ENCODE data around the gene MKI67.

Gene MKI67

DNA sequence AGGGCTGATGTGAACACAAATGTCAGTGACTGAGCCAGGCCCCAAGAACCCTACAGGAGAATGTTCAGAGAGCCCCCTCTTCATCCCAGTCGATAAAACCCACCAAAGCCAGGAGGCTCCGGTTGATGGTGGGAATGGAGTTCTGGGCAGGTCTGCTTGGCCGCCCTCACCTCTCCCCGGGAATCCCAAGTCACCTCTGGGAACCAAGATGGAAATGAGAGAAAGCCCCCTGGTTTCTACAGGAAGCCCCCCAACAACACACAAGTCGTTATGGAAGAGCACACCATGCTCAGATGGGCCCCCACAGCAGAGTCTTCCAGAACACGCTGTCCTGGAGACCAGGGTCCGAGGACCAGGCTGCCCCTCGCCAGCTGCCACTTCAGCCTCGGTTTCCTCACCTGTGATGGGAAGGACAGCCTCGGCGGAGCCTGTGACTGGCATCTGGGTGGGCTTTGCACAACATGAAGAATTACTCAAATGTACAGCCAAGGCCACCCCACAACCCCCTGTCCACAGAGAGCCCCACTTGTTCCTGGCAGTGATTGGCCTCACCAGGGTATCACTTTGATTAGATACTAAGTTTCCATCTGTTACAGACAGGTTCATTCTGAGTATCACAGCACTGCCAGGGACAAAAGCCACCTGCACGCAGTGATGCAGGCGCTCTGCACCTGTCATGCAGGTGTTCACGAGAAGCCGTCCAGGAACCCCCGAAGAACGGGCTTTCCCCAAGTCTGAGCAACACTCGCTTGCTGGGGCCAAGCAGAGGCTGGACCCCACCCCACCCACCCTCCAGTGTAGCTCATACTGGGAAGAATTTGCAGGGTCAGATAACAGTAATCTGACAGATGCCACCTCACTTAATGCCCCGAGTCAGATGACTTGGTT is 57.6 kb downstream of the MKI67 start:
- Mint-ChIP-seq H3K9me3 (peaks cover 6% of the 10 kb centered on the region), H3K4me3 (no peak overlapping the region), H3K4me1 (peaks cover 50% of the 10 kb centered on the region), H3K36me3 (peaks cover 68% of the 10 kb centered on the region), H3K27me3 (no peaks in the 10 kb centered on the region), H3K27ac (peak overlapping the region; percentile 45)
- peak; percentile 18 for DNase-seq
- CTCF ChIA-PET = interaction anchor here (0.6 to 17.4 kb wide), 25 partner anchors 10 to 260 kb away, joined by 3 to 288 read pairs (median 5); partner anchors contain the start of genes CLRN3 and PTPRE

DNA sequence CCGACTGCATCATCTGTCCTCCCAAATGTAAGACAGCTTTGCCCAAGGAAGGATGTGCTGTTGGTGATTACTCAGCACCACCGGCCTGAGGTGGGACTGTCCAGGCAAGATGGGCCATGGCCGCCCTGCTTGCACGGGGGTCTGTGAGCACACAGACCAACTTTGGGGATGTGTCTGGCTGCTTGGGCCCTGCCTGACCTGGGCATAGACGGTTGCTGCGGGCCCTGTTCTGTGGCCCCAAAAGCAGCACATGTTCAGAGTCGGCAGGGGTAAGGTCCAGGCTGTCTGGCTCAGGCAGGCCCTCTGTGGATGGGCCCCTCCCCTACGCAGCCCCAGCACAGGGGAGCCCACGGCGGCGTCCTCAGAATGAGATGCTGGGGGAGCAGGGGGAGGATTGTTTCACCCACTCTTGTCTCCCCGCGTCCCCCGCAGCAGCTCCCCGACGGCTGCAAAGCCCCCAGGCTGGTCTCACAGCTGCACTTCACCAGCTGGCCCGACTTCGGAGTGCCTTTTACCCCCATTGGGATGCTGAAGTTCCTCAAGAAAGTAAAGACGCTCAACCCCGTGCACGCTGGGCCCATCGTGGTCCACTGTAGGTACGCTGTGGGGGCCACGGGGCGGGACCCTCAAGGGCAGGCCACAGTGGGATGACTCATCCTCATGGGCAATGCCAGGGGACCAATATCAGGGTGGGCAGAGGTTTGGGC is 58.4 kb downstream of the MKI67 start:
- Mint-ChIP-seq H3K4me1 (peaks cover 50% of the 10 kb centered on the region), H3K4me3 (no peak overlapping the region), H3K9me3 (peaks cover 6% of the 10 kb centered on the region), H3K36me3 (peaks cover 65% of the 10 kb centered on the region), H3K27ac (no peak overlapping the region), H3K27me3 (no peaks in the 10 kb centered on the region)
- peak; percentile 17 for DNase-seq
- CTCF ChIA-PET = interaction anchor here (2.4 to 17.4 kb wide), 3 partner anchors 21 to 47 kb away, joined by 14 to 288 read pairs (median 37); no protein-coding TSS in a partner anchor

DNA sequence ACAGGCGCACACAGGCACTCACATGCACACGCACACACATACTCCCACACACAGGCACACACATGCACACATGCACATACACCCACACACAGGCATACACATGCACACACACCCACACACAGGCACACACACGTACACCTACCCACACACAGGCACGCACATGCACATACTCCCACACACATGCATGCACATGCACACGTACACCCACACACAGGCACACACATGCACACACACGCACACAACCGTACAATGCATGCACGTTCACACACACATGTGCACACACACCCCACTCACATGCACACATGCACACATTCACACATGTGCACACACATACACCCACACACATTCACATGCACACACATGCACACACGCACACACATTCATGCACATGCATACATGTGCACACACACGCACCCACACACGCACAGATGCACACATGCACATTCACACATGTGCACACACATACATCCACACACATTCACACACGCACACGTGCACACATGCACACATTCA is 59.3 kb downstream of the MKI67 start:
- Mint-ChIP-seq H3K4me3 (no peak overlapping the region), H3K9me3 (peaks cover 6% of the 10 kb centered on the region), H3K4me1 (peaks cover 59% of the 10 kb centered on the region), H3K36me3 (peaks cover 65% of the 10 kb centered on the region), H3K27ac (no peak overlapping the region), H3K27me3 (no peaks in the 10 kb centered on the region)
- DNase-seq = peak; percentile 8
- CTCF ChIA-PET = interaction anchor here (17.4 kb wide), 1 partner anchor 34 kb away, joined by 288 read pairs; no protein-coding TSS in a partner anchor

DNA sequence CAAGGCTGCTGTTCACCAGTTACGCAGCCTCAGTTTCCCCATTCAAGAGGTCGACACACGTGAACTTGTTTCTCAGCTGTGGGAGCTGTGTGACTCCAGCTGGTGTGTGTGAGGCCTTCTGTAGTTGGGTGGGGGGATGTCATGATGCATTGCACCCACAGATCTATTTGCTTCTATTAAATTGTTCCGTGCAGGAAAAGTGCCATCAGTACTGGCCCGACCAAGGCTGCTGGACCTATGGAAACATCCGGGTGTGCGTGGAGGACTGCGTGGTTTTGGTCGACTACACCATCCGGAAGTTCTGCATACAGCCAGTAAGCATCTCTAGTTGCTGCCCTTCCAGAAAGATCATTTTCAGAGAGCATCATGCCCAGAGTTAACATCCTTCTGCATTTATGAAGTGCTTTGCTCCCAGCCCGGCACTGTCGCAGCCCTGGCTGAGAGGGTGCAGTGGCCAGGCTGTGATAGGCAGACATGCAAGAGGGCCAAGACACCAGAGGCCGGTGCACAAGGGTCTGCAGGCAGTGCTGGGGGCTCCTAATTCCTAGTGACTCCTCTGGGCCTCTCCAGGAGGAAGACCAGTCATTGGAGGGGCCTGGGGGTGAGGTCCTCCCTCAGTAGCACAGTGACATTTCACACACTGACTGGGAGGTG is 60.2 kb downstream of the MKI67 start:
- peaks cover 63% of the 10 kb centered on the region for H3K36me3 Mint-ChIP-seq
- H3K27ac Mint-ChIP-seq = peak overlapping the region; percentile 89
- no peaks in the 10 kb centered on the region for H3K27me3 Mint-ChIP-seq
- H3K4me1 Mint-ChIP-seq = peaks cover 67% of the 10 kb centered on the region
- CTCF ChIA-PET = interaction anchor here (17.4 kb wide), 1 partner anchor 33 kb away, joined by 288 read pairs; no protein-coding TSS in a partner anchor
- H3K4me3 Mint-ChIP-seq = no peak overlapping the region
- peak; percentile 20 for DNase-seq
- H3K9me3 Mint-ChIP-seq = peaks cover 6% of the 10 kb centered on the region

DNA sequence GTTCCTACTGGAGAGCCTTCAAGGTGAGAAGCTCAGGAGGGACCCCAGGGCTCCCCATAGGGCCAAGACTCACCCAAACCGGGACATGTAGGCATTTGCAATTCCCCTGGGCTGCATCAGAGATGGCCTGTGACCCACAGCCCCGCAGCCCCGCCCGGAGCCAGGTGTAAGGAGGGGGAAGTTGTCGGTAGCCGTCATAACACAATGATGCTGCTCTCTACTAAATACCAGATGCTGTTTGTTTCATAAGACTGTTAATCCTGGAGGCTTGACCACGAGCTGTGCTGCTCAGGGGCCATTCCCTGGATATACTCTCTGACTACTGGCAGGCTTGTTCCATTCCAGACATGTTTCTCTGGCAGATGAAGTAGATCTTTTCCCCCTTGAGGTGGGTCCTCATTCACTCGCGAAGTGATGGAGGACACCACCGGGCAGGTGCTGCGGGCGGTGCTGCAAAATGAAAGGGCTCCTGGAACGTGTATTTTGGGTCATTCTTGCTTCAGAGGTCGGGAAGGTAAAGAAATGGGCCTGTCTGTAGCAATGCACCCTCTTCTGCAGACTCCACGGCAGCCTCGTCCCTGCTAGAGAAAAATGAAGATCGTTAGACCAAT is 61.1 kb downstream of the MKI67 start:
- peaks cover 63% of the 10 kb centered on the region for H3K36me3 Mint-ChIP-seq

DNA sequence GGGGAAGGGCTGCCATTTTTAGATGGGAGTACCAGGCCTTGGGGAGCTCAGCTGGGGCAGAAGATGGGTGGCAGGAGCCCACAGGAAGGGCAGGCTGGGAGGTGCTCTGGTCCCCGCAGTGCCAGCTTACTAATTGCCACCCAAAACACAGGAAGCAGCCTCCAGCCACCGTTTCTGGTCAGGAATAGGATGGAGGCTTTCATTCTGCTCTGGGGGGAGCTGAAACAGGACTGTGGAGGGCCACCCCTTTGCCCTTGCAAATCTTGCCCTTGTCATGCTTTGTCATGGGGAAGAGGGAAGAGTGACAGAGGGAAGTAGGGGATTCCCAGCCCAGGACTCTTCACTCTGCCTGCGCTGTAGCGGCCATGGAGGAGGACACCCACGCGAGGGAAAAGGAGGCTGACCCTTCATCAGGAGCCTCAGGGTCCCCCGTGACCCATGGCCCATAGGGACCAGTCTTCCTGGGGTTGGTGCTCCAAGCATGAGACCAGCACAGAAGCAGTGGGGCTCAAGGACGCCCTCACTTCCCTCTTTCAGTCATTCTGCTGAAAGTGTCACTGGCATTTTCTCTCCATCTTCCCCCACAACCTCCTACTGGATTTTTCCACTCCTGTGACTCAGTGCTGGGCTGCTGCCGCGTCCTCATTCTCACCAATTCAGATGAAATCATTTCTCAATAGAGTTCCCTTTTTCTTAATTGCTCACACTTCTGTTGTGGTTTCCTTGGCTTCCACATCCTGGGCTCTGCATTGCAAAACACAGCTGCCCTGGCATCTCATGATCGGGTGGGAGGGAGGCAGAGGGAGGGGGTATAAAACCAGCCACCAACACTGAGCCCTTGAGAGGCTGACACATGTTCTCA is 61.9 kb downstream of the MKI67 start:
- peak overlapping the region; percentile 53 for H3K4me3 Mint-ChIP-seq
- peaks cover 6% of the 10 kb centered on the region for H3K9me3 Mint-ChIP-seq
- no peaks in the 10 kb centered on the region for H3K27me3 Mint-ChIP-seq
- peaks cover 60% of the 10 kb centered on the region for H3K36me3 Mint-ChIP-seq
- CTCF ChIA-PET = interaction anchor here (0.6 to 17.4 kb wide), 9 partner anchors 13 to 158 kb away, joined by 3 to 288 read pairs (median 4); partner anchors contain the start of gene PTPRE
- peak; percentile 82 for DNase-seq
- H3K4me1 Mint-ChIP-seq = peaks cover 75% of the 10 kb centered on the region
- H3K27ac Mint-ChIP-seq = peak overlapping the region; percentile 89

More for the DNA sequence above, 61.1 kb downstream of the MKI67 start:
- H3K4me1 Mint-ChIP-seq = peaks cover 70% of the 10 kb centered on the region
- peaks cover 6% of the 10 kb centered on the region for H3K9me3 Mint-ChIP-seq
- H3K4me3 Mint-ChIP-seq = peak overlapping the region; percentile 53
- CTCF ChIA-PET = interaction anchor here (1.0 to 17.4 kb wide), 3 partner anchors 17 to 49 kb away, joined by 3 to 288 read pairs (median 25); no protein-coding TSS in a partner anchor
- no peak for DNase-seq
- H3K27ac Mint-ChIP-seq = peak overlapping the region; percentile 89
- H3K27me3 Mint-ChIP-seq = no peaks in the 10 kb centered on the region

DNA sequence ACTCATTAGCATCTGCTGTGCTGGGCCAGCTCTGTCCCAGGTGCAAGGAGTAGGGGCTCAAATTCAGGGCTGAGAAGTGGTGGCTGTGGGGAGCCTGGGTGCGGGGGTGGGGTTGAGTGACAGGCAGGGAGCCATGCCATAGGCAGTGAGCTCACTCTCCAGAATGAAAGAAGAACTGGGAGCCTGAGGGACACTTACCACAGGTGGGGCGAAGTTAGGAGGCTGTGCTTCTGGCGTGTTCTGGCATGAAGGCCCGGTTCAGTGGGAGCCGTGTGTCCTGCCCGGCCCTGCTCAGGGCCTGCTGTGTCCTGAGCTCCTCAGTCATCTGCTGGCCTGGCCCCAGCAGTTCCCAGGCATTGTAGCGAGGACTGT is 62.5 kb downstream of the MKI67 start:
- Mint-ChIP-seq H3K4me3 (peak overlapping the region; percentile 68), H3K27ac (peak overlapping the region; percentile 89), H3K36me3 (peaks cover 58% of the 10 kb centered on the region), H3K27me3 (no peaks in the 10 kb centered on the region), H3K4me1 (peaks cover 74% of the 10 kb centered on the region), H3K9me3 (peaks cover 6% of the 10 kb centered on the region)
- CTCF ChIA-PET = interaction anchor here (0.6 to 17.4 kb wide), 8 partner anchors 12 to 157 kb away, joined by 3 to 288 read pairs (median 5); partner anchors contain the start of gene PTPRE
- DNase-seq = peak; percentile 44

DNA sequence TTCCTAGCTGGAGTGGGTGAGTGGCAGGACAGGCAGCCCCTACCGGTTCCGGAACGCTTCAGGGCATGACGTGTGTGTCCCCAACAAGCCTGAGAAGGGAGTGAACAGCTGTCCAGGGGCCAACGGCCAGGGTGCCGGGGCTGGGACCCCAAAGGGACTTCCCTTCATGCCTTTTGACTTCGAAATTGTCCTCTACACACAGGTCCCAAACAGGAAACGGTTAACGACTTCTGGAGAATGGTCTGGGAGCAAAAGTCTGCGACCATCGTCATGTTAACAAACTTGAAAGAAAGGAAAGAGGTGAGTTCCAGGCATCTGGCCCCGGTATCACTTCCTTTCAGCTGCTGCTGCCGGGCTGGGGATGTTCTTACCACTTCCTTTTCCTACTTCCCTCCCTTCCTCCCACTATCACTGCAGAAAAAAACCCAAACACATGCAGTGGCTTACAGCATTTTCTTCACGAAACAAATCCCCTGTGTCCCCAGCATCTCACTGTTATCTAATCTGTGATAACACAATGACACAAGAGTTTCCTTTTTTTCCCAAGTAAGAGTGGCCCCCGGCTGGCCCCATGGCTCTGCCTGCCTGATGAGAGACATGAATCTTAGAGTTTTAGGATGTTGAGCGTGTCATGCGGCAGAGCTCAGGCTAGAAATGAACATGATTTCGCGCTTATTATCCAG is 63.2 kb downstream of the MKI67 start:
- CTCF ChIA-PET = interaction anchor here (0.9 to 17.4 kb wide), 10 partner anchors 11 to 156 kb away, joined by 3 to 288 read pairs (median 4); partner anchors contain the start of gene PTPRE
- Mint-ChIP-seq H3K27me3 (no peaks in the 10 kb centered on the region), H3K36me3 (peaks cover 62% of the 10 kb centered on the region), H3K27ac (peak overlapping the region; percentile 89), H3K4me1 (peaks cover 76% of the 10 kb centered on the region), H3K9me3 (peaks cover 6% of the 10 kb centered on the region), H3K4me3 (peak overlapping the region; percentile 68)
- DNase-seq = peak; percentile 75

DNA sequence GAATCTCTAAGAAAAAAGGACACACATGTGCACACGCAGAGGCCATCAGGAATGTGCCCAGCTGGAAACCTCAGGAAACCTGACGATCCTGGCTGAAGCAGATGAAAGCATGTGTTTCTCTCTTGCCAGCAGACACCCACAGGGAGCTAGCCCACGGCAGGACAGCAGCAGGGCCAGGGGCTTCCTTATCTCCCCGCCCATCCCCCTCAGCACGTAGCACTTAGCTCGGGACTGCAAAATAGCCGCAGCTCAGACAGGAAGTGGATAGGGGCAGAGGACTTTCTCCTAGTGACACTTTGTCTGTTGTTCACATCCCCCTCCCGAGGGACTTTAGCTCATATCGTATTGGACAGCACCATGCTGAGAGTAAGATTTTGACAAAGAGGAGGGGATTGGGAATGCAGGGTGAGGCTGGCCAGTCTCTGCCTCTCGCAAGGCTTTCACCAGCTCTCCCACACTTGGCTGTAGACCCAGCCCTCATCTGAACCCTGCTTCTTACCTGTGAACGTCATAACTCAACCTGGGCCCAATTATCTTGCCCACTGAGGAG is 63.8 kb downstream of the MKI67 start:
- peak overlapping the region; percentile 68 for H3K4me3 Mint-ChIP-seq
- H3K9me3 Mint-ChIP-seq = peaks cover 5% of the 10 kb centered on the region
- CTCF ChIA-PET = interaction anchor here (0.9 to 17.4 kb wide), 7 partner anchors 11 to 155 kb away, joined by 3 to 288 read pairs (median 6); partner anchors contain the start of gene PTPRE
- H3K36me3 Mint-ChIP-seq = peaks cover 63% of the 10 kb centered on the region
- no peaks in the 10 kb centered on the region for H3K27me3 Mint-ChIP-seq
- H3K27ac Mint-ChIP-seq = peak overlapping the region; percentile 89
- peak; percentile 41 for DNase-seq
- H3K4me1 Mint-ChIP-seq = peaks cover 76% of the 10 kb centered on the region

DNA sequence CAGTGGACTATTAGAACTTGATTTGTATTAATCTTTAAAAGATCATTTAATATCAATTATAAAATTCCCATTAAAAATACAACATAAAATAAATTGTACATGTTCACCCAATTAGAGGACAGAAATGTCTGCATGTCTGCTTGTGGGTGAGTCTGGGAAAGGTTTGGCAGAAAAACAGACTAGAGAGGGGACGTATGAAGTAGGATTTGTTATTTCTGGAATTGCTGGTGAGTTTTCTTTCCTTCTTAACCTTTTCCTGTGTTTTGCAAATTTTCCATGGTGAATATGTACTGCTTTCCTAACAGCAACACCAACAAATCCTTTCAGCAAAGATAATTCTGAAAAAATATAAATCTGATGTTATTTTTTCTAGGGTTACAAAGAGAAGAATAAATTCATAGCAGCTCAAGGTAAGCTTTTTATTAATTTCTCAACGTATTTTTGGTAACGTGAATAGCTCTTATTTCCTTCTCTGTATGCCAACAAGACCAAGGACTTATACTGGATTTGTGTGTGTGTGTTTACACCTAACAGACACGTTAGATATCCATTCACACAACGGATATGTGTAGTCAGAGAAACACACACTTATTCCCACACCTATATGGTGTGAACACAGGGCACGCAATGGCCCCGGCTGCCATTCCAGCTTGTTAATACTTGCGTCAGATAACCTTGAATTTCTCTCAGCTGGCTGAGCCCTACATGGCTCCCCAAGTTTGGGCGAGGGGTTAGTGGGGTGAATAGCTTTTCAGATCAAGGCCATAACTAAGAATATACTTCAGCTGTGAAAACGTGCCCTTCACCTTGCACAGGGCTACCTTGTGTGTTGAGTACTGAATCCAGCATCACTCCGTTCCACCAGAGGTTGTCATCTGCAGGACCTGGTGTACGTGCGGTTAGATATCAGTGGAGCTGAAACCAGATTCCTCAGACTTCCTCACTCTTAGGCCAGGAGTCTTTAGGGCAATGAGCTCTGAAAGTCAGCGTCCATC is 64.6 kb downstream of the MKI67 start:
- CTCF ChIA-PET = interaction anchor here (0.9 to 17.4 kb wide), 7 partner anchors 10 to 155 kb away, joined by 3 to 288 read pairs (median 6); partner anchors contain the start of gene PTPRE
- Mint-ChIP-seq H3K4me3 (peak overlapping the region; percentile 68), H3K4me1 (peaks cover 69% of the 10 kb centered on the region), H3K36me3 (peaks cover 56% of the 10 kb centered on the region), H3K9me3 (no peaks in the 10 kb centered on the region), H3K27me3 (no peaks in the 10 kb centered on the region), H3K27ac (peak overlapping the region; percentile 89)
- DNase-seq = peak; percentile 6
